HEK293T (cell line): ENCODE results near the gene PRTFDC1.

Source experiments
- CTCF ChIA-PET: fragments of 350-600 bp; formaldehyde crosslinking; extraction: SDS; loops from one replicate; lab custom pipeline; 2021; ENCODE audit warnings: antibody characterized with exemption, inconsistent platforms; lab: Yijun Ruan, JAX
- POLR2A ChIA-PET: fragments of 350-600 bp; formaldehyde crosslinking; extraction: SDS; loops from one replicate; lab custom pipeline; 2020; ENCODE audit warnings: antibody characterized with exemption, inconsistent platforms; lab: Yijun Ruan, JAX
- DNase-seq: peaks from one replicate; pipeline ENCODE4 v3.0.0; 2012; ENCODE audit warnings: mixed read lengths; ENCODE audit errors: extremely low spot score
- ARNT ChIP-seq: fragments of 450-650 bp; IDR thresholded peaks from 2 replicates; pipeline ENCODE4 v1.6.1; 2017; ENCODE audit warnings: mild to moderate bottlenecking
- BHLHE40 ChIP-seq: fragments of 450-650 bp; IDR thresholded peaks from 2 replicates; pipeline ENCODE4 v1.6.1; 2016; ENCODE audit warnings: mild to moderate bottlenecking, moderate library complexity, borderline replicate concordance
- CTBP1 ChIP-seq: fragments of 450-650 bp; IDR thresholded peaks from 2 replicates; pipeline ENCODE4 v1.6.1; 2016; ENCODE audit warnings: borderline replicate concordance
- ELF4 ChIP-seq: fragments of 450-650 bp; IDR thresholded peaks from 2 replicates; pipeline ENCODE4 v1.6.1; 2017; ENCODE audit warnings: antibody characterized with exemption
- FOXA1 ChIP-seq: fragments of 450-650 bp; IDR thresholded peaks from 2 replicates; pipeline ENCODE4 v1.6.1; 2016; ENCODE audit warnings: mild to moderate bottlenecking
- FOXK2 ChIP-seq: fragments of 450-650 bp; IDR thresholded peaks from 2 replicates; pipeline ENCODE4 v1.6.1; 2016; ENCODE audit warnings: mild to moderate bottlenecking
- FOXM1 ChIP-seq: fragments of 450-650 bp; IDR thresholded peaks from 2 replicates; pipeline ENCODE4 v1.6.1; 2017; ENCODE audit warnings: mild to moderate bottlenecking, borderline replicate concordance
- HDGF ChIP-seq: fragments of 450-650 bp; IDR thresholded peaks from 2 replicates; pipeline ENCODE4 v1.6.1; 2017; ENCODE audit warnings: antibody characterized with exemption, borderline replicate concordance
- L3MBTL2 ChIP-seq: fragments of 450-650 bp; conservative IDR thresholded peaks from 2 replicates; pipeline ENCODE4 v1.6.1; 2016; ENCODE audit warnings: mild to moderate bottlenecking
- LEF1 ChIP-seq: fragments of 450-650 bp; IDR thresholded peaks from 2 replicates; pipeline ENCODE4 v1.6.1; 2017; ENCODE audit warnings: mild to moderate bottlenecking, borderline replicate concordance
- NFRKB ChIP-seq: fragments of 450-650 bp; IDR thresholded peaks from 2 replicates; pipeline ENCODE4 v1.6.1; 2016; ENCODE audit warnings: mild to moderate bottlenecking, moderate library complexity
- SP1 ChIP-seq: fragments of 450-650 bp; IDR thresholded peaks from 2 replicates; pipeline ENCODE4 v1.6.1; 2017
- SUZ12 ChIP-seq: fragments of 450-650 bp; IDR thresholded peaks from 2 replicates; pipeline ENCODE4 v1.6.1; 2016; ENCODE audit warnings: mild to moderate bottlenecking
- TARDBP ChIP-seq: fragments of 450-650 bp; IDR thresholded peaks from 2 replicates; pipeline ENCODE4 v1.6.1; 2016
- ZNF384 ChIP-seq: fragments of 450-650 bp; IDR thresholded peaks from 2 replicates; pipeline ENCODE4 v1.6.1; 2016
- TF ChIP-seq, protein P1 (sequence below): fragments of 450-650 bp; IDR thresholded peaks from 2 replicates; pipeline ENCODE4 v1.6.1; 2016

The PRTFDC1 gene

GRCh38 chr10:24882047-24882698 lies 70.2 kb downstream of the PRTFDC1 start:
- POLR2A ChIA-PET, result no interaction called here
- DNase-seq, result no peak
- CTCF ChIA-PET, result no interaction called here
- TF ChIP-seq CTBP1, result no peak
- no peak for TF ChIP-seq SP1
- TF ChIP-seq, protein P1, sequence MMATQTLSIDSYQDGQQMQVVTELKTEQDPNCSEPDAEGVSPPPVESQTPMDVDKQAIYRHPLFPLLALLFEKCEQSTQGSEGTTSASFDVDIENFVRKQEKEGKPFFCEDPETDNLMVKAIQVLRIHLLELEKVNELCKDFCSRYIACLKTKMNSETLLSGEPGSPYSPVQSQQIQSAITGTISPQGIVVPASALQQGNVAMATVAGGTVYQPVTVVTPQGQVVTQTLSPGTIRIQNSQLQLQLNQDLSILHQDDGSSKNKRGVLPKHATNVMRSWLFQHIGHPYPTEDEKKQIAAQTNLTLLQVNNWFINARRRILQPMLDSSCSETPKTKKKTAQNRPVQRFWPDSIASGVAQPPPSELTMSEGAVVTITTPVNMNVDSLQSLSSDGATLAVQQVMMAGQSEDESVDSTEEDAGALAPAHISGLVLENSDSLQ, result no peak
- TF ChIP-seq HDGF, result no peak
- TF ChIP-seq ZNF384, result no peak
- TF ChIP-seq NFRKB, result no peak
- TF ChIP-seq ARNT, result no peak
- TF ChIP-seq BHLHE40, result no peak
- no peak for TF ChIP-seq FOXA1
- TF ChIP-seq SUZ12, result no peak
- no peak for TF ChIP-seq FOXM1
- no peak for TF ChIP-seq TARDBP
- TF ChIP-seq FOXK2, result no peak
- no peak for TF ChIP-seq ELF4
- no peak for TF ChIP-seq LEF1
- no peak for TF ChIP-seq L3MBTL2

GRCh38 chr10:24879861-24880260 lies 72.5 kb downstream of the PRTFDC1 start:
- POLR2A ChIA-PET, result no interaction called here

GRCh38 chr10:24874133-24874532 lies 78.3 kb downstream of the PRTFDC1 start:
- no peak for DNase-seq
- ChIA-PET POLR2A (no interaction called here), CTCF (no interaction called here)
- TF ChIP-seq FOXK2, result no peak
- TF ChIP-seq ELF4, result no peak
- TF ChIP-seq HDGF, result no peak
- no peak for TF ChIP-seq BHLHE40
- no peak for TF ChIP-seq CTBP1
- no peak for TF ChIP-seq ZNF384
- TF ChIP-seq SP1, result no peak
- TF ChIP-seq LEF1, result no peak

More at GRCh38 chr10:24879861-24880260, 72.5 kb downstream of the PRTFDC1 start:
- no peak for TF ChIP-seq CTBP1
- no peak for TF ChIP-seq ARNT
- no peak for TF ChIP-seq FOXA1
- TF ChIP-seq, protein P1, result no peak
- no peak for TF ChIP-seq ZNF384
- TF ChIP-seq FOXM1, result no peak
- no peak for TF ChIP-seq BHLHE40
- TF ChIP-seq LEF1, result no peak
- TF ChIP-seq L3MBTL2, result no peak
- TF ChIP-seq FOXK2, result no peak
- TF ChIP-seq NFRKB, result no peak
- TF ChIP-seq ELF4, result no peak
- CTCF ChIA-PET, result no interaction called here
- DNase-seq, result no peak

DNA sequence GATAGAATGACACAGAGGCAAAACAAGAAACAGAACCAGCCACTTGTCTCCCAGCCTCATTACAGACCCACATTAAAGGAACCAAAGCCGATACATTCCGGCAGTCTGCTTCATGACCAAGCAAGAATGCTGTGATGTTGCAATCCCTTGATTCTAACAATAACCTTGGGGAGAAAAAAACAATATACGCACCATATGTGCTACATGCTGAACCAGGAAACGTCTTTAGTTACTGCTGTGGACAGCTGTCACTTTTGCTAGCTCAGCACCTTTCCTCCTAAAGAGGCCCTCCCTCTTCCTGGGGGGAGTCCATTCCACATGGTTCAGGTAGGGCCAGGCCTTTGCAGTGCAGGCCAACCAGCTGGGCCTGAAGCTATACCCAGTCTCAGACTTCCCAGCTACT lies 79.1 kb downstream of the PRTFDC1 start:
- TF ChIP-seq L3MBTL2 (no peak), HDGF (no peak), ZNF384 (no peak), TARDBP (no peak), CTBP1 (no peak), SP1 (no peak), ELF4 (no peak), FOXM1 (no peak), LEF1 (no peak), SUZ12 (no peak), FOXK2 (no peak), FOXA1 (no peak), BHLHE40 (no peak), ARNT (no peak)
- TF ChIP-seq, protein P1, result no peak
- no peak for DNase-seq
- POLR2A ChIA-PET, result no interaction called here
- CTCF ChIA-PET, result no interaction called here

GRCh38 chr10:24872790-24873182 lies 79.6 kb downstream of the PRTFDC1 start:
- ChIA-PET POLR2A (no interaction called here), CTCF (no interaction called here)
- DNase-seq, result no peak
- no peak for TF ChIP-seq NFRKB
- TF ChIP-seq FOXM1, result no peak
- no peak for TF ChIP-seq ZNF384
- TF ChIP-seq CTBP1, result no peak
- no peak for TF ChIP-seq TARDBP
- no peak for TF ChIP-seq ARNT
- no peak for TF ChIP-seq L3MBTL2
- no peak for TF ChIP-seq LEF1
- TF ChIP-seq FOXK2, result no peak
- TF ChIP-seq SP1, result no peak
- no peak for TF ChIP-seq FOXA1
- TF ChIP-seq, protein P1, result no peak
- TF ChIP-seq HDGF, result no peak
